Measurements from ENCODE around the gene HOXD12.

Gene HOXD12

GRCh38 chr2:176081376-176081836 is 18.2 kb upstream of the HOXD12 start:
- no peak for DNase-seq

DNA sequence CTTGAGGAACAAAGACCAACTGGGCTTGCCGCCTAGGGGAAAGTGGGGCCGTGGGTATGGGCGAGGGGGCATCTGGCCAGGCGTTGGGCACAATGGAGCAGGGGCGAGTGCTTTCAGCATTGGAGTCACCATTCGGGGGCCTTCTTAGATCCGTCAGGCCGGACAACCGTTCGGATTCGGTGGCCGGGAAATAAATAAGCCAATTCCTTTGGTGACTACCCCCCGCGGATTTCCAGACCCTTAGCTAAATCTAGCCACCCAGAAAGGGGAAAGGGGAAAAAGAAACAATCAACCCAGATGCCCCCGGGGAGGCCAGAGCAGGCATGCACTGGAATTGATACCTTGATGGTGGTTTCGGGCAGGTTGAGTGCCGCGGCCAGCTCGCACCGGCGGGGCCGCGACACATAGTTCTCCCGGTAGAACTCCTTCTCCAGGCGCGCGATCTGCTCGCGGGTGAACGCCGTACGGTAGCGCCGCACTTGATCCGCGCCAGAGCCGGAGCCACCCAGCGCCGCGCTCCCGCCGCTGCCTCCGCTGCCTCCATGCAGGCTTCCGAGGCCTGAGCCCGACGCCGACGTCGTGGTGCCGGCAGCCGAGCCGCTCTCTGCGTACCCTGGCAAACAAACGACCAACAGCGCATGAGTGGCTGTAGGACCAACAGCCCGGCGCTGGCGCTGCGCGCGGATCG is 17.6 kb upstream of the HOXD12 start:
- no peak for DNase-seq

- no peak for DNase-seq
Measured at GRCh38 chr2:176082525-176082823, 17.1 kb upstream of the HOXD12 start.

- DNase-seq = no peak
Measured at GRCh38 chr2:176082824-176083751, 16.5 kb upstream of the HOXD12 start.

GRCh38 chr2:176083796-176084261 is 15.8 kb upstream of the HOXD12 start, which contains the start of gene EVX2:
EVX2 (minus strand) TSS chr2:176083962; CDS start chr2:176083776, 186 bp downstream.
- DNase-seq = no peak

GRCh38 chr2:176084611-176085119 is 14.9 kb upstream of the HOXD12 start:
- no peak for DNase-seq

- no peak for DNase-seq
Measured at GRCh38 chr2:176085120-176085788, 14.3 kb upstream of the HOXD12 start.

DNA sequence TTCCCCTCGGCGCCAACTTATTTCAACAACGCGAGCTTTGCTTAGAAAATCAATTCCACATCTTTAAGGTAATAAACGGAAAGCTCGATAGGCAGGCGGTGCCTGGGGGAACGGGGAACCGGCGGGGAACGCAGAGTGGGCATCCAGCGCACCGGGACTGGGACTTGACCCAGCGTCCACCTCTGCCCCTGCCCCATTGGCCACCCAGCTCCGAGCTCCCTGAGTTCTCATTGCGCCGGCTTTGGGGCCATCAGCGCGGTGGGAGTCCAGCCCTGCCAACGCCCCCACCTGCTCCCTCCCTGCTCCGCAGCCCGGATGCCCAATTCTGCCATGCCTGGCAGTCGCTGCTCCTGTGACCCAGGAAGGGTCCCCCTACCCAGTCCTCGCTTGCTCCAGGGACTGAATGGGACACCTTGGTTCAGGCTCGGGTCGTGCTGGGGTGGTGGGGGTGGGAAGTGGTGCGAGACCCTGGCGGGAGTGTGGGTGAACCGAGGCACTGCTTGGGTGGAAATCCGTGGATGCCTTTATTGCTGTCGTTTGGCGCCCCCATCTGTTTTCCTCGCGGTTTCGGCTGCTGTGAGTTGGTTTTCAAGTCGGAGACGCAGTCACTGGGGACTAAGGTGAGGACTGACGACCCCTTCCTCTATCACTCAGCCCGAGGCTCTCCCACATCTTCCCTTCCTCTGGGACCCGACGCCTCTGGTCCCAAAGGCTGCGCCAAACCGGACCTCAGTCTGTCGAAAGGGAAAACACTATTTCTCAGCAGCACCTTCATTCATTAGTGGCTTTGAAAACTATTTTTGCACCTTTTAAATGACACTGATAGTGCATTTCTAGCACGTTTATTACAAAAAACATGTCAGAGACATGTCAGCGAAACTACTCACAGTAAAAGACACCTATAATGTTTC is 13.5 kb upstream of the HOXD12 start:
- no peak for DNase-seq

DNA sequence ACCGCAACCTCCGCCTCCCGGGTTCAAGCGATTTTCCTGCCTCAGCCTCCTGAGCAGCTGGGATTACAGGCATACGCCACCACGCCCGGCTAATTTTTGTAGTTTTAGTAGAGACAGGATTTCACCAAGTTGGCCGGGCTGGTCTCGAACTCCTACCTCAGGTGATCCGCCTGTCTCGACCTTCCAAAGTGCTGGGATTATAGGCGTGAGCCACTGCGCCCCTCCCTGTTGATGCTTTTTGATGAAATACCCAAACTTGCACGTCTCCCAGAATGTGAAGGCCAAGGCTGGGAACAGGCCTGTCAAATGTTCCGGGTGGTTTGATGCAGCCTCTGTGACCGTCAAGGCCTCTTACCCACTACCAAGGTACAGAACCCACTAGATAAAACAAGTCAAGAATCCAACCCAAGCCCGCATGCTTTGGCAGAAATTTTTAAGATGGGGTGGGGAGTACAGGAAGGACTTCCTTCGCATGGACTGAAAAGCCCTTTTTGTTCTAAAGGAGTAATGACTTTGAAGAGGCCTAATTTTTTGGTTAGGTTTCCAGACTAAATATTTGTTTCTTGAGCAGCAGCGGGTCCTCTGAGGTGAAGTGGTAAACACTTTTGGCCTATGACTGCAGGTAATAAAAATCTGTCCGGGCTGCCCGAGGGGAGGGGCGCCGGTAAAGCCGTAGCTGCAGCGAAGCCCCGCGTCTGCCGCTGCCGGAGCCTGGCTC is 12.1 kb upstream of the HOXD12 start:
- no peak for DNase-seq

DNA sequence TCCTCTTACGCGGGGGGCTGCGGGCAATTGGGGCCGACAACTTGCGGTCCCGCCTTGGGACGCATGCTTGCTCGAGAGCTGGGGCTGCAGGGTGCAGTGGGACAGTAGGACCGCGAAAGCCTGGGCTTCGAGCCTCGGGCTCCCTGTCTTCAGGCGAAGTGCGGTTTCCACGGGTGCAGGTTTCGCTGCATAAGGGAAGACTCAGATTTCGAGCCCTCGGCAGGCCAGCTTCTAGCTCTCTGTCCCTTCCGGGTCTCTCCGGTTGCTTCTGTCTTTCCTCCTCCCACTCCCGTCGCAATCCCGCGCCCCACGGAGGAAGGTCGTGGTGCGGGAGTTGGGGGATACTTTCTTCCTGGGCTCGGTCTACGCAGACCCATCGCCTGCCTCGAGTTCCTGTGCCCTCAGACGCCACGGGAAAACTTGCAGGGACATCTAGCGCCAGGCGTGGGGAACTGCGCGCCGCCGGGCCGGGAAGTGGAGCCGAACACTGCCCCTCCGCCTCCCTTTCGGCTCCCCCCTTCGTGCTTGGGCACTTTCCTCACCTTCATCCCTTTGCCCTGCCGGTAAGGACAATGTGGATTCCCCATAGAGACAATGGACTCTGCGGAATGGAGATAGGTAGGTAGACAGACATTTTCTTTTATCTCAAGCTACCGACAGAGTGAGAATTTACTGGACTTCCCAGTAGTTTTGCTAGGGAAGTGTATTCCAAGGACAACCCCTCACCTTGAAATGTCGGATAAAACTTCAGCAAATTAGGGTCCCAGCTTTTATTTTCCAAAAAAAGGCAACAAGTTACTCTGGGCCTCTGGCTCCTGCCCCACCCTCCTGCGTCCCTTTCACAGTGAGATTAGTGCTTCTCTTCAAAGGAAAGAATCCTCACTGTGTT is 11.3 kb upstream of the HOXD12 start:
- peak; percentile 57 for DNase-seq

- no peak for DNase-seq
Measured at GRCh38 chr2:176088937-176089842, 10.4 kb upstream of the HOXD12 start.

DNA sequence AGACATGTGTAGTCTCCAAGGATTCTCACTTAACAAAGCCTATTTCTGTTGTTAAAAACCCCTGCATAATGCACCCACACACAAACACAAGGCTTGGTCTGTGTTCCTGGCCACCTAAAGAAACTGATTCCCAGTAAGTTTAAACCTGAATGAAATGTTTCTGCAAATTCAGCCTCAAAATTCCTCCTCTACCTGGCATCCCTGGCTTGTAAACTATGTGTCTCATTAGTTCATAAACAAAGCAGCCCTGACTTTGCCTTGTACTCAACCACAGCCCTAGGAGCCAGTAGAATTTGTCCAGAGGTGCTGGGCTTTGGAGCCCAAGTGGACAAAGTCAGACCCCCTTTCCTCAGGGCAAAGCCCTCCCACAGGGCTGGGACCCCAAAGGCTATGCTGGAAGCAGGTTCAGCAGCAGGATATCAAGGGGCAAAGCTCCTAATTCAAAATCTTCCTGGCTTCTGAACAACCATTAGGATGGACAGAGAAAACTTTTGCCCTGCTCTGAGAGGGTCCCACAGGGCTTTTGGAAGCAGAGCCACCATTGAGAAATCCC is 9.7 kb upstream of the HOXD12 start:
- no peak for DNase-seq

DNA sequence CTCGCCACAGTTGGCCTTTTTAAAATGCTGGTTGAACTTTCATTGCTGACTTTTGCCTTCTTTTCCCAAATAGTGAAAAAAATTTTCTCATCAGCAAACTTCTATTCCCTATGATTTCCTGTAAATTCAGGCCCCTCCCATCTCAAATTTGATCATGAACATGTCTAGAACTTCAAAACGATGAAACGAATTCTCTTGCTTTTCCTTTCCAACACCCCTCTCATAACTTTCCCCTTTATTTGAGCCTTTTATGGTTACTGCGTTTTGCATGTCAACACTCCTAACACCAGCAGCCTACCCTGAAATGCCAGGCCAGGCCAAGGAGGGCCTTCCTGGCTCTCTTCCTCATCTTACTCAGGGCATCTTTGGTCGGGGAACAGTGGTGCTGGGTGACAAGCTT is 8.7 kb upstream of the HOXD12 start:
- no peak for DNase-seq

- no peak for DNase-seq
Measured at GRCh38 chr2:176091329-176092258, 8.0 kb upstream of the HOXD12 start.

GRCh38 chr2:176092270-176093144 is 7.1 kb upstream of the HOXD12 start, which contains the start of gene HOXD13:
HOXD13 (plus strand) TSS chr2:176092721; CDS start chr2:176092891, 170 bp downstream.
- DNase-seq = no peak
